ENCODE measurements around the gene WDR88. TPM values are rescaled to one million over a fixed set of nuclear protein-coding genes. Genes with fewer than 3 reads are reported as not detected.
A peak's percentile ranks its signal among the peaks of the same experiment; 100 is the strongest.

Gene WDR88
- total RNA-seq, 1 donor from 2014 or later = not detected

GRCh38 chr19:33192010-33192409, 60.1 kb downstream of the WDR88 start:
- TF ChIP-seq, protein P1, sequence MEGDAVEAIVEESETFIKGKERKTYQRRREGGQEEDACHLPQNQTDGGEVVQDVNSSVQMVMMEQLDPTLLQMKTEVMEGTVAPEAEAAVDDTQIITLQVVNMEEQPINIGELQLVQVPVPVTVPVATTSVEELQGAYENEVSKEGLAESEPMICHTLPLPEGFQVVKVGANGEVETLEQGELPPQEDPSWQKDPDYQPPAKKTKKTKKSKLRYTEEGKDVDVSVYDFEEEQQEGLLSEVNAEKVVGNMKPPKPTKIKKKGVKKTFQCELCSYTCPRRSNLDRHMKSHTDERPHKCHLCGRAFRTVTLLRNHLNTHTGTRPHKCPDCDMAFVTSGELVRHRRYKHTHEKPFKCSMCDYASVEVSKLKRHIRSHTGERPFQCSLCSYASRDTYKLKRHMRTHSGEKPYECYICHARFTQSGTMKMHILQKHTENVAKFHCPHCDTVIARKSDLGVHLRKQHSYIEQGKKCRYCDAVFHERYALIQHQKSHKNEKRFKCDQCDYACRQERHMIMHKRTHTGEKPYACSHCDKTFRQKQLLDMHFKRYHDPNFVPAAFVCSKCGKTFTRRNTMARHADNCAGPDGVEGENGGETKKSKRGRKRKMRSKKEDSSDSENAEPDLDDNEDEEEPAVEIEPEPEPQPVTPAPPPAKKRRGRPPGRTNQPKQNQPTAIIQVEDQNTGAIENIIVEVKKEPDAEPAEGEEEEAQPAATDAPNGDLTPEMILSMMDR (IDR thresholded peaks at IDR 0.05) = no peak
- intact Hi-C loops (cut with DNase I) = no loop called here

GRCh38 chr19:33193269-33193864, 61.5 kb downstream of the WDR88 start:
- H3K27ac ChIP-seq = no peak overlapping the region
- peak overlapping the region; percentile 21 for H3K4me3 ChIP-seq

More at GRCh38 chr19:33192010-33192409, 60.1 kb downstream of the WDR88 start:
- ATAC-seq (no peak), DNase-seq (peak; percentile 20)
- Histone ChIP-seq H3K9me3 (no peaks in the 10 kb centered on the region), H3K4me1 (peaks cover 9% of the 10 kb centered on the region), H3K4me3 (no peak overlapping the region), H3K27ac (no peak overlapping the region), H3K27me3 (ENCODE audit: low read depth) (peaks cover 10% of the 10 kb centered on the region), H3K36me3 (no peaks in the 10 kb centered on the region)

GRCh38 chr19:33193865-33194362, 62.0 kb downstream of the WDR88 start, which contains the start of gene LRP3:
Gene LRP3 (plus strand): TSS chr19:33194330. CDS start chr19:33194786, 456 bp downstream.
- peak within 1 kb of the TSS; percentile 65 for H3K27ac ChIP-seq
- H3K27me3 ChIP-seq (ENCODE audit: low read depth) = peaks cover 10% of the 10 kb centered on the region
- H3K9me3 ChIP-seq = no peaks in the 10 kb centered on the region
- TF ChIP-seq, protein P1 (IDR thresholded peaks at IDR 0.05) = no peak
- no peaks in the 10 kb centered on the region for H3K36me3 ChIP-seq
- ATAC-seq = peak; percentile 61 to 69
- peak within 1 kb of the TSS; percentile 60 for H3K4me3 ChIP-seq
- DNase-seq = peak; percentile 54
- intact Hi-C loops (cut with DNase I) = no loop called here
- peaks cover 9% of the 10 kb centered on the region for H3K4me1 ChIP-seq

More at GRCh38 chr19:33193269-33193864, 61.5 kb downstream of the WDR88 start:
- TF ChIP-seq, protein P1 (IDR thresholded peaks at IDR 0.05) = no peak
- no peaks in the 10 kb centered on the region for H3K9me3 ChIP-seq
- peaks cover 9% of the 10 kb centered on the region for H3K4me1 ChIP-seq
- ATAC-seq (no peak), DNase-seq (peak; percentile 21)
- no peaks in the 10 kb centered on the region for H3K36me3 ChIP-seq
- peaks cover 10% of the 10 kb centered on the region for H3K27me3 ChIP-seq (ENCODE audit: low read depth)
- intact Hi-C loops (cut with DNase I) = no loop called here

GRCh38 chr19:33194532-33194885, 62.6 kb downstream of the WDR88 start:
- TF ChIP-seq, protein P1 (IDR thresholded peaks at IDR 0.05) = no peak
- DNase-seq = no peak
- H3K27me3 ChIP-seq (ENCODE audit: low read depth) = peaks cover 10% of the 10 kb centered on the region
- ATAC-seq = peak; percentile 29 to 32
- no peaks in the 10 kb centered on the region for H3K9me3 ChIP-seq
- H3K4me1 ChIP-seq = peaks cover 9% of the 10 kb centered on the region
- H3K27ac ChIP-seq = no peak overlapping the region
- intact Hi-C loops (cut with DNase I) = no loop called here
- H3K36me3 ChIP-seq = no peaks in the 10 kb centered on the region
- H3K4me3 ChIP-seq = peak overlapping the region; percentile 60

- H3K27ac ChIP-seq = peak overlapping the region; percentile 65
- H3K4me3 ChIP-seq = peak overlapping the region; percentile 60
- DNase-seq = no peak
- H3K4me1 ChIP-seq = peaks cover 9% of the 10 kb centered on the region
- no peaks in the 10 kb centered on the region for H3K36me3 ChIP-seq
- H3K27me3 ChIP-seq (ENCODE audit: low read depth) = peaks cover 10% of the 10 kb centered on the region
- no peaks in the 10 kb centered on the region for H3K9me3 ChIP-seq
- TF ChIP-seq, protein P1 (IDR thresholded peaks at IDR 0.05) = no peak
- ATAC-seq = peak; percentile 54 to 69
- intact Hi-C loops (cut with DNase I) = no loop called here
Observed at GRCh38 chr19:33194886-33195644, 63.2 kb downstream of the WDR88 start.
